Heart left ventricle (tissue), 16 donors: ENCODE measurements around the gene CNPY1. TPM values are rescaled to one million over a fixed set of nuclear protein-coding genes. Genes with fewer than 3 reads are reported as not detected.

Experiments
- ATAC-seq, 4 donors: fragments of 200-7000 bp; cut with Tn5 transposase; one replicate each; pipeline ENCODE4 v1.9.1; 2020 to 2022; ENCODE audit warnings: moderate library complexity in 4 of 4, mild to moderate bottlenecking in 3 of 4, moderate number of reproducible peaks in 1 of 4
- DNase-seq, 5 donors: peaks; one replicate each; pipeline ENCODE4 v3.0.0-alpha.2; 2020
- H3K27ac ChIP-seq, 12 donors: fragments of 200-600 bp; sonication (generic) in 4 of 12; one replicate each; pipeline versions ENCODE4 v1.5.0 to v1.8.0; 2016 to 2022; ENCODE audit warnings: mild to moderate bottlenecking in 2 of 12
- H3K27me3 ChIP-seq, 9 donors: fragments of 200-600 bp; sonication (generic) in 2 of 9; one replicate each; pipeline versions ENCODE4 v1.5.1 to v1.8.0; 2016 to 2022; ENCODE audit warnings: mild to moderate bottlenecking in 3 of 9
- H3K36me3 ChIP-seq, 9 donors: fragments of 200-600 bp; sonication (generic) in 2 of 9; one replicate each; pipeline versions ENCODE4 v1.5.0 to v1.8.0; 2018 to 2022; ENCODE audit warnings: mild to moderate bottlenecking in 2 of 9
- H3K4me1 ChIP-seq, 12 donors: fragments of 200-600 bp; sonication (generic) in 4 of 12; one replicate each; pipeline versions ENCODE4 v1.5.0 to v1.8.0; 2016 to 2022; ENCODE audit warnings: mild to moderate bottlenecking in 3 of 12
- H3K4me3 ChIP-seq, 12 donors: fragments of 200-600 bp; sonication (generic) in 4 of 12; one replicate each; pipeline versions ENCODE4 v1.5.0 to v1.8.0; 2017 to 2022; ENCODE audit warnings: mild to moderate bottlenecking in 9 of 12, moderate library complexity in 4 of 12
- H3K9me3 ChIP-seq, 12 donors: fragments of 200-600 bp; sonication (generic) in 4 of 12; one replicate each; pipeline versions ENCODE4 v1.5.0 to v1.8.0; 2016 to 2022; ENCODE audit warnings: mild to moderate bottlenecking in 1 of 12
- POLR2A ChIP-seq, 2 donors: fragments of 450-650 bp; IDR thresholded peaks; one replicate each; pipeline ENCODE4 v1.6.1; 2017; ENCODE audit warnings: antibody characterized with exemption in 2 of 2, mild to moderate bottlenecking in 2 of 2, moderate library complexity in 2 of 2
- WGBS, 4 donors: extraction: QIAGEN DNeasy Blood & Tissue Kit in 2 of 4; methylation state at CpG; one replicate each; pipeline versions ENCODE4 v1.1.5 to v1.1.7; 2013 to 2018; 5-methylcytosine and 5-hydroxymethylcytosine counted together
- intact Hi-C, 10 donors: fragments of 100-400 bp; cut with DNase I; formaldehyde crosslinking; loops; one replicate each; pipeline versions ENCODE4 v1.11.1 to v1.14.2; 2022
- polyA plus RNA-seq, 2 donors: library from polyadenylated mRNA; stranded (reverse); fragments of 200-250 nt; gene quantifications; one replicate each; pipeline ENCODE4 v1.2.3, GENCODE V29; 2013
- total RNA-seq, 9 donors: library from RNA; depleted of rRNA in 2 of 9; stranded (reverse); fragments of >200 nt in 2 of 9; fragmentation: NEBNext Ultra II Directional in 3 of 9; extraction: Animal tissue kit (Norgen Biotek cat#: 25700) in 3 of 9; gene quantifications; one replicate each; pipeline versions ENCODE4 v1.1.0 to v1.2.4, GENCODE V29; 2016 to 2023
- TF ChIP-seq, protein P1 (sequence below), 12 donors: fragments of 200-600 bp; sonication (generic) in 4 of 12; IDR thresholded peaks; one replicate each; pipeline versions ENCODE4 v1.5.0 to v1.8.0; 2018 to 2022; ENCODE audit warnings: antibody characterized with exemption in 12 of 12, mild to moderate bottlenecking in 5 of 12
- donor health status: ischemic (EF 13 %, LVEDD 7.1; RV severe dilation, severe dysfunction).
- donor health status: healthy with polysubstance abuse.
- donor health status: DM: no; HTN: yes; CAD: no.
- donor health status: DM: no; HTN: no; CAD: no.
- donor health status: ischemic (EF 25% LVEDD 6.9; RV normal size, moderate dysfunction).
- donor health status: ischemic (EF 25% LVEDD 5.7; RV mildly dilated, moderate dysfunction).
- donor health status: healthy.
- donor health status: DM: yes; HTN: yes; CAD: no.
- donor health status: ischemic (EF 35%, LVEDD 5.7; RV mildly dilated, moderate dysfunction).
- donor health status: nonischemic (EF 11% LVEDD 7.7; RV severe dilation, severe dysfunction).
- donor health status: DM: yes; HTN: yes; CAD: no.
- donor health status: PGD.
- donor health status: ischemic (EF 29% LVEDD 5.4; RV normal size, mild dysfunction).
- donor health status: nonischemic (EF 23%, LVEDD 6.1; RV moderate dilation, normal function).

Gene CNPY1
- total and polyA plus RNA-seq, 11 donors, result not detected

GRCh38 chr7:155543011-155543876 lies 3.1 kb downstream of the CNPY1 start:
- H3K4me3 ChIP-seq, result no peak overlapping the region
- H3K27ac ChIP-seq, result no peak overlapping the region
- no peak for ATAC-seq
- H3K36me3 ChIP-seq, result no peaks in the 10 kb centered on the region
- no peaks in the 10 kb centered on the region for H3K9me3 ChIP-seq
- H3K27me3 ChIP-seq, result peaks cover 0 to 47% (median 7%) of the 10 kb centered on the region in 9 donors
- 69 to 74% (median 72%) methylated on average over 14 to 21 of the region's 21 CpGs for WGBS, 4 donors
- DNase-seq, result no peak
- intact Hi-C loops, result no loop called here
- TF ChIP-seq, protein P1, sequence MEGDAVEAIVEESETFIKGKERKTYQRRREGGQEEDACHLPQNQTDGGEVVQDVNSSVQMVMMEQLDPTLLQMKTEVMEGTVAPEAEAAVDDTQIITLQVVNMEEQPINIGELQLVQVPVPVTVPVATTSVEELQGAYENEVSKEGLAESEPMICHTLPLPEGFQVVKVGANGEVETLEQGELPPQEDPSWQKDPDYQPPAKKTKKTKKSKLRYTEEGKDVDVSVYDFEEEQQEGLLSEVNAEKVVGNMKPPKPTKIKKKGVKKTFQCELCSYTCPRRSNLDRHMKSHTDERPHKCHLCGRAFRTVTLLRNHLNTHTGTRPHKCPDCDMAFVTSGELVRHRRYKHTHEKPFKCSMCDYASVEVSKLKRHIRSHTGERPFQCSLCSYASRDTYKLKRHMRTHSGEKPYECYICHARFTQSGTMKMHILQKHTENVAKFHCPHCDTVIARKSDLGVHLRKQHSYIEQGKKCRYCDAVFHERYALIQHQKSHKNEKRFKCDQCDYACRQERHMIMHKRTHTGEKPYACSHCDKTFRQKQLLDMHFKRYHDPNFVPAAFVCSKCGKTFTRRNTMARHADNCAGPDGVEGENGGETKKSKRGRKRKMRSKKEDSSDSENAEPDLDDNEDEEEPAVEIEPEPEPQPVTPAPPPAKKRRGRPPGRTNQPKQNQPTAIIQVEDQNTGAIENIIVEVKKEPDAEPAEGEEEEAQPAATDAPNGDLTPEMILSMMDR (IDR thresholded peaks at IDR 0.05), result no peak
- no peak for TF ChIP-seq POLR2A (IDR thresholded peaks at IDR 0.05)
- no peaks in the 10 kb centered on the region for H3K4me1 ChIP-seq

GRCh38 chr7:155541986-155542675 lies 4.2 kb downstream of the CNPY1 start:
- no peaks in the 10 kb centered on the region for H3K36me3 ChIP-seq
- peaks cover 0 to 46% (median 5%) of the 10 kb centered on the region in 9 donors for H3K27me3 ChIP-seq
- no peak for ATAC-seq
- H3K4me1 ChIP-seq, result no peaks in the 10 kb centered on the region
- WGBS, 4 donors, result 65 to 74% (median 68%) methylated on average over 18 to 19 of the region's 19 CpGs
- no peak overlapping the region for H3K4me3 ChIP-seq
- no peak for DNase-seq
- intact Hi-C loops, result no loop called here
- no peaks in the 10 kb centered on the region for H3K9me3 ChIP-seq
- TF ChIP-seq, protein P1 (IDR thresholded peaks at IDR 0.05), result no peak
- TF ChIP-seq POLR2A (IDR thresholded peaks at IDR 0.05), result no peak
- no peak overlapping the region for H3K27ac ChIP-seq

DNA sequence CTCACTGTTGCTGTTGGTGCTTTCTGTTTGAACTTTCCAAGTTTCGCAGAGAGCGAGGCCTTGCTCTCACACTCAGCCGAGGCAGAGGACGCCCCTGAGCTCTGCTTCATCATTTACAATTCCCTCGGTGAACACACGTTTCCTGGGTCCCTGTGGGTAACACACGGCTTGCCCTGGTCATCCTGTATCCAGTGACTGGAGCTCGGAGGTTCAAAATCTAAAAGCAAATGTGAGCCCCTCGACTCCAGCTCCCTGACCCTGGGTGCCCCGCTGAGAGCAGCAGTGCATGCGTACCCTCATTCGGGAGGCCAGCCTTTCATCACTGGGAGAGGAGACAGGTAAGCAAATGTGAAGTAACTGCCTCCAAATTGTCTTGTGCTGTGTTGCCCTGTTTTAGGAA lies 5.8 kb downstream of the CNPY1 start:
- Histone ChIP-seq H3K4me3 (no peak overlapping the region), H3K27ac (no peak overlapping the region), H3K9me3 (no peaks in the 10 kb centered on the region), H3K36me3 (no peaks in the 10 kb centered on the region), H3K4me1 (no peaks in the 10 kb centered on the region), H3K27me3 (peaks cover 0 to 55% (median 9%) of the 10 kb centered on the region in 9 donors)
- ATAC-seq, result no peak
- TF ChIP-seq, protein P1 (IDR thresholded peaks at IDR 0.05), result no peak
- no peak for TF ChIP-seq POLR2A (IDR thresholded peaks at IDR 0.05)
- intact Hi-C loops, result no loop called here
- 69 to 71% (median 70%) methylated on average over 12 of the region's 12 CpGs for WGBS, 4 donors
- DNase-seq, result no peak

DNA sequence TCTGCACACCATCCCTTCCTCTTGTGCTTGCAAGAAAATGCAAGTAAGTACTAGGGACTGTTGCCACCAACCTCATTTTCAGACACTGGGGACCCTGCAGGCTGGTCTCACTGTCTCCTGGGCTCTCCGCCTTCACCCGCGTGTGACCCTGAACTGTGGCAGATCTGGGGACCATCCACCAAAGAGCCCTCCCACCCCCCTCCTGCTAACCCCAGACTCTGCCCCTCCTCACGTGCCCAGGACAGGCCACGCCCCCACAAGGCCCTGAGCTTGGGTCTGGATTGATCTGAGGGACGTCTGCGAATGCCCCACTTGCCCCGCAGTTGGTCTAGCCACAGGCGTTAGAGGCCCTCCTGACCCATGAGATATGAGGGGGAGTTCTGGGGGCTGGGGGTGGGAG lies 8.1 kb downstream of the CNPY1 start:
- Histone ChIP-seq H3K27me3 (peaks cover 5 to 77% (median 23%) of the 10 kb centered on the region in 9 donors), H3K4me1 (peaks cover 0 to 7% (median 5%) of the 10 kb centered on the region in 12 donors), H3K27ac (no peak overlapping the region), H3K9me3 (no peaks in the 10 kb centered on the region), H3K36me3 (no peaks in the 10 kb centered on the region), H3K4me3 (no peak overlapping the region)
- WGBS, 4 donors, result 39 to 57% (median 45%) methylated on average over 5 to 9 of the region's 9 CpGs
- ATAC-seq (no peak), DNase-seq (no peak)
- TF ChIP-seq, protein P1 (IDR thresholded peaks at IDR 0.05), result no peak
- no peak for TF ChIP-seq POLR2A (IDR thresholded peaks at IDR 0.05)
- intact Hi-C loops, result loop anchor here in 2 of 10 donors (10.0 kb wide), 2 partner anchors 153 to 613 kb away; no protein-coding TSS in a partner anchor
